ENCODE results near the gene IPO4. TPM values are rescaled to one million over a fixed set of nuclear protein-coding genes. Genes with fewer than 3 reads are reported as not detected.

The IPO4 gene
- total RNA-seq, 4 donors from 2014 or later = 25.1 to 40.0 (median 32.6) TPM

GRCh38 chr14:24235804-24236688 lies 47.4 kb upstream of the IPO4 start:
- no peak overlapping the region for H3K4me3 ChIP-seq (ENCODE audit: low read depth, poor library complexity, severe bottlenecking)
- DNase-seq (ENCODE audit: low spot score in 2 of 2) = no peak
- no peak for TF ChIP-seq POLR2A (IDR thresholded peaks at IDR 0.05)
- TF ChIP-seq, protein P1, sequence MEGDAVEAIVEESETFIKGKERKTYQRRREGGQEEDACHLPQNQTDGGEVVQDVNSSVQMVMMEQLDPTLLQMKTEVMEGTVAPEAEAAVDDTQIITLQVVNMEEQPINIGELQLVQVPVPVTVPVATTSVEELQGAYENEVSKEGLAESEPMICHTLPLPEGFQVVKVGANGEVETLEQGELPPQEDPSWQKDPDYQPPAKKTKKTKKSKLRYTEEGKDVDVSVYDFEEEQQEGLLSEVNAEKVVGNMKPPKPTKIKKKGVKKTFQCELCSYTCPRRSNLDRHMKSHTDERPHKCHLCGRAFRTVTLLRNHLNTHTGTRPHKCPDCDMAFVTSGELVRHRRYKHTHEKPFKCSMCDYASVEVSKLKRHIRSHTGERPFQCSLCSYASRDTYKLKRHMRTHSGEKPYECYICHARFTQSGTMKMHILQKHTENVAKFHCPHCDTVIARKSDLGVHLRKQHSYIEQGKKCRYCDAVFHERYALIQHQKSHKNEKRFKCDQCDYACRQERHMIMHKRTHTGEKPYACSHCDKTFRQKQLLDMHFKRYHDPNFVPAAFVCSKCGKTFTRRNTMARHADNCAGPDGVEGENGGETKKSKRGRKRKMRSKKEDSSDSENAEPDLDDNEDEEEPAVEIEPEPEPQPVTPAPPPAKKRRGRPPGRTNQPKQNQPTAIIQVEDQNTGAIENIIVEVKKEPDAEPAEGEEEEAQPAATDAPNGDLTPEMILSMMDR (IDR thresholded peaks at IDR 0.05) = no peak
- intact Hi-C loops (cut with DNase I; ENCODE audit: low total_unique reads) = loop anchor here (2.0 kb wide), 1 partner anchor 205 kb away; no protein-coding TSS in a partner anchor
- WGBS, 2 donors = 90 to 95% methylated on average over 5 of the region's 5 CpGs

DNA sequence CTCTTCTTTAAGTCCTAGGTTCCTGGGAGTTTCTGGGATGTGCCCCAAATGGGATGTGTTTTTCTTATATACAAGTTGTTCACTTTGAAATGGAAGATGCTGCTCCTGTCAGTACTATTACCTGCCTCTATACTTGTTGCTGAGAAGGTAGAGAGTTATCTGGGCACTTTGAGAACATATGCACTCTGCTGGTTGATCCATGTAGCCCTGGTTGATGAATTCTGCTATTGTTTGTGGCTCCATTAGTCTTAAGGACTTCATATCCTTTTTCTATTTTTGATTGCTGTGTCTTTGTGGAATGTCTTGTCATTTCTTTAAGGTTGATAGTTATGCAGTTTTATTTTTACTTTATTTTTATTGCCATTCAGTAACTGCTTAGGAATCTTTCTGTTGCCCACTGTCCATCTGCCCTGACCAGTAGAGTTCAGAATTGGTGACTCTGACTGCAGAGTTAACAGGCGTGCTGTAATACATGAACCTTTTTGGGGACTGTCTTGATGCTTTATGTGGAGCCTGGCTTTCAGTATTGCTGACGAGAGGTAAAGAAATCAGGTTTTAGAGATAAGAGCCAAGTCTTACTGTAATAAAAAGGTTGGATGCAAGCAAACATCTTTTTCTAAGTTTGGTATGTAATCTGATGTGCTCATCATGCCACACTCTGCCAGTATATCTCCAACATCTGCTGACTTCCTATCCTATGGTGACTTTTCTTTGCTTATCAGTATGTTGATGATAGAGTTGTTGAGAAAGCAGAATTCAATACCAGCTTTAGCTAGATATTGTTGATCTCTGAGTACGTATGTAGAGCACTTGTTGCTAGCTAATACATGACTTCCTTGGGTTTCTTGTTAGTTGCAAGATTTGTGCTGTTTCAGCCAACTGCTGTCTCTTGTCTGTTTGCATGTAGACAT lies 45.7 kb upstream of the IPO4 start:
- no peak for TF ChIP-seq POLR2A (IDR thresholded peaks at IDR 0.05)
- TF ChIP-seq, protein P1 (IDR thresholded peaks at IDR 0.05) = no peak
- WGBS, 2 donors = 75 to 77% methylated on average over 3 of the region's 3 CpGs
- no peak overlapping the region for H3K4me3 ChIP-seq (ENCODE audit: low read depth, poor library complexity, severe bottlenecking)
- intact Hi-C loops (cut with DNase I; ENCODE audit: low total_unique reads) = loop anchor here (2.0 kb wide), 1 partner anchor 206 kb away; no protein-coding TSS in a partner anchor
- no peak for DNase-seq (ENCODE audit: low spot score in 2 of 2)

DNA sequence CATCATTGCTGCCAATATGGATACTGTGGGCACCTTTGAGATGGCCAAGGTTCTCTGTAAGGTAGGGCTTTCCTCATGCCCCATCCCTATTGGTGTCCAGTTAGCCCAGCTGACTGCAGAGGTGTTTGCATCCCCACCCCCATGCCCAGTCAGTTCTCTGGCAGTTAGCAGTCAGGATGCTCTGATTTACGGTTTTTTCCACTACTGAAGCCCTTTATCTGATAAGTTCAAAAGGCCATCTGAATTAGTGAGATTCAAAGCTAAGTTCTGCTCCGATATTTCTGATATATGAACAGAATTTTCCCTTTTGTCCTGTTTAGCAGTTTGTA lies 44.9 kb upstream of the IPO4 start:
- 78 to 86% methylated on average over 2 of the region's 2 CpGs for WGBS, 2 donors
- no peak for TF ChIP-seq POLR2A (IDR thresholded peaks at IDR 0.05)
- TF ChIP-seq, protein P1 (IDR thresholded peaks at IDR 0.05) = no peak
- peak in 1 of 2 donors; percentile 68 for DNase-seq (ENCODE audit: low spot score in 2 of 2)
- H3K4me3 ChIP-seq (ENCODE audit: low read depth, poor library complexity, severe bottlenecking) = no peak overlapping the region
- intact Hi-C loops (cut with DNase I; ENCODE audit: low total_unique reads) = no loop called here

- no peak for TF ChIP-seq POLR2A (IDR thresholded peaks at IDR 0.05)
- TF ChIP-seq, protein P1 (IDR thresholded peaks at IDR 0.05) = no peak
- intact Hi-C loops (cut with DNase I; ENCODE audit: low total_unique reads) = no loop called here
- no peak for DNase-seq (ENCODE audit: low spot score in 2 of 2)
- 4% methylated on average over 38 of the region's 38 CpGs for WGBS, 2 donors
- H3K4me3 ChIP-seq (ENCODE audit: low read depth, poor library complexity, severe bottlenecking) = peak within 1 kb of the TSS; percentile 81
Observed at GRCh38 chr14:24232645-24233537, 44.3 kb upstream of the IPO4 start, which contains the start of gene GMPR2. GMPR2 (plus strand) TSS chr14:24232929; CDS start chr14:24233254, 325 bp downstream.

DNA sequence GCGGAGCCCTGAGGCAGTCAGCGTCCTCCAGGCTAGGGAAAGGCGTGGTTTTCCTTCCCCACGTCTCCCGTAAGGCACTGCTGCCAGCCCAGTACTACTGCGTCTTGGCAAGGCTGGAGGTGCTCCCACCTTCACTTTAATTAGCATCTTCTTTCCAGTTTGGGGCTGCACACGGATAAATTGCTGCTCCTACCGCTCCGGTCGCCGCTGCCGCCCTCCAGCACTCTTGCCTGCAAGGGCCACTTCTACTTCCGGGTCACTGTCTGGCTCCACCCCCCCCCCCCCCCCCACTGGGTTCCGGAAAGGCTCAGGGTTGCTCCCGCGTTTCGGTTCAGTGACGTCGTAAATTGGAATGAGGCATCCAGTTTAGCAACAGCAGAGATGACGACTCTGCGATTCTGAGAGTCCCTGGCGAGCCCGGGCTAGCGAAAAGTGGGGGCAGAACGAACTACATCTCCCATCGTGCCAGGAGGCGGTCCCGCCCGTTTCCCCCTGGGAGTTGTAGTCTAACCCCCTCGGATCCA lies 43.6 kb upstream of the IPO4 start, which contains the start of gene NEDD8:
Gene NEDD8, minus strand, starts transcription at position 247 of the 524 bp plus-strand sequence. Its CDS starts 100 bp downstream, at position 147.
- intact Hi-C loops (cut with DNase I; ENCODE audit: low total_unique reads) = no loop called here
- WGBS, 2 donors = 0 to 1% methylated on average over 30 of the region's 30 CpGs
- DNase-seq (ENCODE audit: low spot score in 2 of 2) = peak; percentile 97 to 99
- no peak for TF ChIP-seq POLR2A (IDR thresholded peaks at IDR 0.05)
- TF ChIP-seq, protein P1 (IDR thresholded peaks at IDR 0.05) = no peak
- H3K4me3 ChIP-seq (ENCODE audit: low read depth, poor library complexity, severe bottlenecking) = peak within 1 kb of the TSS; percentile 81
